C4-2B (cell line): Measurements from ENCODE around the gene FGF23.

Source experiments
- ZFX ChIP-seq: fragments of 450-650 bp; IDR thresholded peaks from 2 replicates; pipeline ENCODE4 v1.6.1; 2017
- TF ChIP-seq, protein P1 (sequence below): fragments of 450-650 bp; conservative IDR thresholded peaks from 2 replicates; pipeline ENCODE4 v1.5.1; 2017; ENCODE audit warnings: mild to moderate bottlenecking

DNA sequence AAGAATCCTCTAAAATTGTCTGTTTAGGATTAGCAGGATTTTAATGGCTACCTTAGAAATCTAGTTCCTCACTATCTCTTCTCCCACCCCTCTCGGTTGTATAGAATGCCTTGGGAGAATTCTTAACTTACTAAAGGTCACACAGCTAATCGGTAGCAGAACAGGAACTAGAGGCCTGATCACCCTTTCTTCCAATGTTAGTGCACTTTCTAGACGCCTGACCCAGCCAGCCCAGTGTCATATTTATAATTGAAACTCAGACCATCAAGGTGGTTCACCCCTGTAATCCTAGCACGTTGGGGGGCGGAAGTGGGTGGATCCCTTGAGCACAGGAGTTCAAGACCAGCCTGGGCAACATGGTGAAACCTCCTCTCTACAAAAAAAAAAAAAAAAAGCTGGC lies 56.8 kb downstream of the FGF23 start:
- TF ChIP-seq, protein P1, sequence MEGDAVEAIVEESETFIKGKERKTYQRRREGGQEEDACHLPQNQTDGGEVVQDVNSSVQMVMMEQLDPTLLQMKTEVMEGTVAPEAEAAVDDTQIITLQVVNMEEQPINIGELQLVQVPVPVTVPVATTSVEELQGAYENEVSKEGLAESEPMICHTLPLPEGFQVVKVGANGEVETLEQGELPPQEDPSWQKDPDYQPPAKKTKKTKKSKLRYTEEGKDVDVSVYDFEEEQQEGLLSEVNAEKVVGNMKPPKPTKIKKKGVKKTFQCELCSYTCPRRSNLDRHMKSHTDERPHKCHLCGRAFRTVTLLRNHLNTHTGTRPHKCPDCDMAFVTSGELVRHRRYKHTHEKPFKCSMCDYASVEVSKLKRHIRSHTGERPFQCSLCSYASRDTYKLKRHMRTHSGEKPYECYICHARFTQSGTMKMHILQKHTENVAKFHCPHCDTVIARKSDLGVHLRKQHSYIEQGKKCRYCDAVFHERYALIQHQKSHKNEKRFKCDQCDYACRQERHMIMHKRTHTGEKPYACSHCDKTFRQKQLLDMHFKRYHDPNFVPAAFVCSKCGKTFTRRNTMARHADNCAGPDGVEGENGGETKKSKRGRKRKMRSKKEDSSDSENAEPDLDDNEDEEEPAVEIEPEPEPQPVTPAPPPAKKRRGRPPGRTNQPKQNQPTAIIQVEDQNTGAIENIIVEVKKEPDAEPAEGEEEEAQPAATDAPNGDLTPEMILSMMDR: no peak
- no peak for TF ChIP-seq ZFX
